Measurements from ENCODE around the gene XIRP1.

DNA sequence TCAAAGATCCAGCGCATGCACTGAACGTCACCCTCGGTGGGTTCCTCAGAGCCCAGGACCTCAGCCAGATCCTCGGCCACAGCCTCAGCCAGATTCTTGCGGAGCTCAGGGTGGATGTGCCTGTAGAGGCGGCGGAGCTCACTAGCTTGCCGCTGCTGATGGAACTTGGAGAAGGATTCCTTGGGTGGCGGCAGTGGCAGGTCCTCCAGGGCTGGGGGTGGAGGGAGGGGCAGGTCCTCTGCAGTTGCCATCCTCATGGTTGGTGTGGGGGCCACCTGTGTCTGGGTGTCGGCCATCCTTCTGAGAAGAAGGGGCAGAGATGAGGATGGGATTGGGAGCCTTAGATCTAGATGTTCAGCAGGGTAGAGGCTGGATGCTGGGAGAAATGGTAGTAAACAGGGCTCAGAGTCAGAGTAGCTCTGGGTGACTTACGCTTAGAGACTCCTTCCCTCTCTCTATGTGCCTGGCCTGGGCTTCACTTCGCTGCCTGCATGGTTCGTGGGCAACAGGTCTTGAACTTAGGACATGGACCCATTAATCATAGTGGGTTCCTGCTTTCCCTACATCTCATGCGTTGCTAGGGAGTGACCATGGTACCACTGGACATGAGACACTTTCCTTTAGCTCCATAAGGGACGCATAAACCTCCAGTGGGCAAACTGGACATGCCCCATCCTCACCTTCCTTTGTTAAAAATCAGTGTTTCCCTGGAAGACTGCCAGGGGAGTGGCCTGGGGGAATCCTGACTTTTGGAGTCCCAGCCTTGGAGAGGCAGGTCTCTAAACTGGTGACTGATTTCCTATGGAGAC lies 3.0 kb downstream of the XIRP1 start:
- TF ChIP-seq EZH2 (IDR thresholded peaks at IDR 0.05; ENCODE audit: low read length, missing control alignments) = no peak
- TF ChIP-seq, protein P1, sequence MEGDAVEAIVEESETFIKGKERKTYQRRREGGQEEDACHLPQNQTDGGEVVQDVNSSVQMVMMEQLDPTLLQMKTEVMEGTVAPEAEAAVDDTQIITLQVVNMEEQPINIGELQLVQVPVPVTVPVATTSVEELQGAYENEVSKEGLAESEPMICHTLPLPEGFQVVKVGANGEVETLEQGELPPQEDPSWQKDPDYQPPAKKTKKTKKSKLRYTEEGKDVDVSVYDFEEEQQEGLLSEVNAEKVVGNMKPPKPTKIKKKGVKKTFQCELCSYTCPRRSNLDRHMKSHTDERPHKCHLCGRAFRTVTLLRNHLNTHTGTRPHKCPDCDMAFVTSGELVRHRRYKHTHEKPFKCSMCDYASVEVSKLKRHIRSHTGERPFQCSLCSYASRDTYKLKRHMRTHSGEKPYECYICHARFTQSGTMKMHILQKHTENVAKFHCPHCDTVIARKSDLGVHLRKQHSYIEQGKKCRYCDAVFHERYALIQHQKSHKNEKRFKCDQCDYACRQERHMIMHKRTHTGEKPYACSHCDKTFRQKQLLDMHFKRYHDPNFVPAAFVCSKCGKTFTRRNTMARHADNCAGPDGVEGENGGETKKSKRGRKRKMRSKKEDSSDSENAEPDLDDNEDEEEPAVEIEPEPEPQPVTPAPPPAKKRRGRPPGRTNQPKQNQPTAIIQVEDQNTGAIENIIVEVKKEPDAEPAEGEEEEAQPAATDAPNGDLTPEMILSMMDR (conservative IDR thresholded peaks at IDR 0.05 in 1 of 2, IDR thresholded peaks at IDR 0.05 in 1 of 2; ENCODE audit: low read depth in 1 of 2, low read length in 2 of 2) = no peak

Data from fibroblast of lung (primary cell).